ENCODE results near the gene MORC4. TPM values are rescaled to one million over a fixed set of nuclear protein-coding genes. Genes with fewer than 3 reads are reported as not detected.

MORC4 gene
- total and polyA plus RNA-seq, 2 donors = 5.8 to 6.5 TPM

- no peaks in the 10 kb centered on the region for H3K36me3 ChIP-seq (ENCODE audit: control insufficient read depth in 2 of 2, insufficient read depth in 2 of 2, low read length in 1 of 2)
- no peaks in the 10 kb centered on the region for H3K4me1 ChIP-seq (ENCODE audit: control insufficient read depth in 2 of 2, insufficient read depth in 2 of 2, low read length in 2 of 2)
- DNase-seq (ENCODE audit: low read depth in 6 of 9, low spot score in 9 of 9) = no peak
- 89% methylated on average over 3 of the region's 3 CpGs for WGBS
- no peaks in the 10 kb centered on the region for H3K27me3 ChIP-seq (ENCODE audit: control insufficient read depth in 2 of 2, insufficient read depth in 1 of 2, low read length in 1 of 2)
- H3K27ac ChIP-seq (ENCODE audit: low read depth in 1 of 2, low read length in 1 of 2) = no peak overlapping the region
- no peaks in the 10 kb centered on the region for H3K9me3 ChIP-seq (ENCODE audit: control insufficient read depth in 2 of 2, insufficient read depth in 1 of 2, low read length in 1 of 2)
- H3K4me3 ChIP-seq (ENCODE audit: low read length in 2 of 2) = no peak overlapping the region
These were observed 68.1 kb downstream of the MORC4 start for GRCh38 chrX:106931831-106932491.

DNA sequence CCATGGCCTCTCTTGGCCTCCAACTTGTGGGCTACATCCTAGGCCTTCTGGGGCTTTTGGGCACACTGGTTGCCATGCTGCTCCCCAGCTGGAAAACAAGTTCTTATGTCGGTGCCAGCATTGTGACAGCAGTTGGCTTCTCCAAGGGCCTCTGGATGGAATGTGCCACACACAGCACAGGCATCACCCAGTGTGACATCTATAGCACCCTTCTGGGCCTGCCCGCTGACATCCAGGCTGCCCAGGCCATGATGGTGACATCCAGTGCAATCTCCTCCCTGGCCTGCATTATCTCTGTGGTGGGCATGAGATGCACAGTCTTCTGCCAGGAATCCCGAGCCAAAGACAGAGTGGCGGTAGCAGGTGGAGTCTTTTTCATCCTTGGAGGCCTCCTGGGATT, 71.8 kb downstream of the MORC4 start:
- Histone ChIP-seq H3K4me3 (ENCODE audit: low read length in 2 of 2) (no peak overlapping the region), H3K27ac (ENCODE audit: low read depth in 1 of 2, low read length in 1 of 2) (no peak overlapping the region), H3K27me3 (ENCODE audit: control insufficient read depth in 2 of 2, insufficient read depth in 1 of 2, low read length in 1 of 2) (no peaks in the 10 kb centered on the region), H3K9me3 (ENCODE audit: control insufficient read depth in 2 of 2, insufficient read depth in 1 of 2, low read length in 1 of 2) (no peaks in the 10 kb centered on the region), H3K4me1 (ENCODE audit: control insufficient read depth in 2 of 2, insufficient read depth in 2 of 2, low read length in 2 of 2) (no peaks in the 10 kb centered on the region), H3K36me3 (ENCODE audit: control insufficient read depth in 2 of 2, insufficient read depth in 2 of 2, low read length in 1 of 2) (no peaks in the 10 kb centered on the region)
- 100% methylated on average over 4 of the region's 4 CpGs for WGBS
- DNase-seq (ENCODE audit: low read depth in 6 of 9, low spot score in 9 of 9) = no peak

DNA sequence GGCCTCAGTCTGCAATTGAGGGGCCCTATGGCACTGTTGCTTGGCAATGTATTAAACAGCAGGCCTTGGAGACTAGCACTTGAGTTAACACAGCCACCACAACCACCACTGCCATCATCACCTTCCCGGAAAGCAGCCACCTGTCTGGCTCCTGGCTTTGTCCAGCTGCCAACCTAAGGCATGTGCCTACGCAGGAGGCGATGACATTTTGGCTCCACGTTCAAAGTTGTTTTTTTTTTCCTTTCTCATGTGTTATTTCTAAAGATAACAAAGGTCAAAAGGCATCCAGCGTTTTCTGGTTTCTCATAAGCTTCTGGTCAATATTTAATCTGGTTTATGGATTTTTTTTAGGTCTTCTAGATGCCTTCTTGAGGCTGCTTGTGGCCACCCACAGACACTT, 72.3 kb downstream of the MORC4 start:
- no peaks in the 10 kb centered on the region for H3K36me3 ChIP-seq (ENCODE audit: control insufficient read depth in 2 of 2, insufficient read depth in 2 of 2, low read length in 1 of 2)
- WGBS = 93% methylated on average over 5 of the region's 5 CpGs
- H3K27ac ChIP-seq (ENCODE audit: low read depth in 1 of 2, low read length in 1 of 2) = no peak overlapping the region
- H3K4me3 ChIP-seq (ENCODE audit: low read length in 2 of 2) = no peak overlapping the region
- no peaks in the 10 kb centered on the region for H3K27me3 ChIP-seq (ENCODE audit: control insufficient read depth in 2 of 2, insufficient read depth in 1 of 2, low read length in 1 of 2)
- no peaks in the 10 kb centered on the region for H3K9me3 ChIP-seq (ENCODE audit: control insufficient read depth in 2 of 2, insufficient read depth in 1 of 2, low read length in 1 of 2)
- no peaks in the 10 kb centered on the region for H3K4me1 ChIP-seq (ENCODE audit: control insufficient read depth in 2 of 2, insufficient read depth in 2 of 2, low read length in 2 of 2)
- no peak for DNase-seq (ENCODE audit: low read depth in 6 of 9, low spot score in 9 of 9)

DNA sequence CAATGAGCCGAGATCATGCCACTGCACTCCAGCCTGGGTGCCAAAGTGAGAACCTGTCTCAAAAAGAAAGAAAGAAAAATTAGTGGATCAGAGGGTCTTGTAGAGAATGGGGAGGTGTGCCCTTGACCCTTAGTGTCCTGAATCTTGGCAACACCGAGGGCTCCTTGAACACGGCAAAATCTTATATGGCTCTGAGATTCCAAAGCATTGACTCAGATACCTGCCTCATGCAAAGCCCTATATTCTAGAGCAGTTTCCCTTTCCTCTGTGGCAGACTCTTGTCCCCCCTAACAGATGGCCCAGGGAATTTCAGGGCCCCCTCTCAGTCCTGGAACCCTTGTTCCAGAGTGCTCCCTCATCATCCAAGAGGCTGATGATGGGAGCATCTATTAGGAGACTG, 73.0 kb downstream of the MORC4 start:
- DNase-seq (ENCODE audit: low read depth in 6 of 9, low spot score in 9 of 9) = no peak
- H3K4me3 ChIP-seq (ENCODE audit: low read length in 2 of 2) = no peak overlapping the region
- H3K4me1 ChIP-seq (ENCODE audit: control insufficient read depth in 2 of 2, insufficient read depth in 2 of 2, low read length in 2 of 2) = no peaks in the 10 kb centered on the region
- H3K36me3 ChIP-seq (ENCODE audit: control insufficient read depth in 2 of 2, insufficient read depth in 2 of 2, low read length in 1 of 2) = no peaks in the 10 kb centered on the region
- no peak overlapping the region for H3K27ac ChIP-seq (ENCODE audit: low read depth in 1 of 2, low read length in 1 of 2)
- H3K9me3 ChIP-seq (ENCODE audit: control insufficient read depth in 2 of 2, insufficient read depth in 1 of 2, low read length in 1 of 2) = no peaks in the 10 kb centered on the region
- WGBS = 91% methylated on average over 3 of the region's 3 CpGs
- H3K27me3 ChIP-seq (ENCODE audit: control insufficient read depth in 2 of 2, insufficient read depth in 1 of 2, low read length in 1 of 2) = no peaks in the 10 kb centered on the region

DNA sequence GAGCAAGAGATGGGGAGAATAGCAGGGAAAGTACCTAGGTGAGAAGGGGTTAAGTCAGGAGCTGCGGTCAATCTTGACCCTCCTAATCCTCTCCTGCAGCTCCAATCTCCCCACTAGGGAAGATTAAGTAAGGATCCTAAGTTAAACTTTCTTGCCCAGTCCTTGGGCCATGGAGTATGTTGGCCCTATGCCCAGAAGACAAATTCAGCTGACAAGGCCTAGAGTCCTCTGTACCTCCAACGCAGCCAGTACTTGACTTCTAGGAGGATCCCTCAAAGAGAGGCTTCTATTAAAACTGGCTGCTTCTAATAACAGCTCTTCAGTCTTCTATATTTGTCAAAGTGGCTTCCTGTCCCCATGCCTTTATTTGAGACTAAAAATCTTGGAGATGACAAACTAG, 78.4 kb downstream of the MORC4 start:
- no peak overlapping the region for H3K27ac ChIP-seq (ENCODE audit: low read depth in 1 of 2, low read length in 1 of 2)
- DNase-seq (ENCODE audit: low read depth in 6 of 9, low spot score in 9 of 9) = no peak
- WGBS = 94% methylated on average over 2 of the region's 2 CpGs
- H3K9me3 ChIP-seq (ENCODE audit: control insufficient read depth in 2 of 2, insufficient read depth in 1 of 2, low read length in 1 of 2) = no peaks in the 10 kb centered on the region
- no peaks in the 10 kb centered on the region for H3K36me3 ChIP-seq (ENCODE audit: control insufficient read depth in 2 of 2, insufficient read depth in 2 of 2, low read length in 1 of 2)
- no peak overlapping the region for H3K4me3 ChIP-seq (ENCODE audit: low read length in 2 of 2)
- H3K27me3 ChIP-seq (ENCODE audit: control insufficient read depth in 2 of 2, insufficient read depth in 1 of 2, low read length in 1 of 2) = no peaks in the 10 kb centered on the region
- H3K4me1 ChIP-seq (ENCODE audit: control insufficient read depth in 2 of 2, insufficient read depth in 2 of 2, low read length in 2 of 2) = no peaks in the 10 kb centered on the region

DNA sequence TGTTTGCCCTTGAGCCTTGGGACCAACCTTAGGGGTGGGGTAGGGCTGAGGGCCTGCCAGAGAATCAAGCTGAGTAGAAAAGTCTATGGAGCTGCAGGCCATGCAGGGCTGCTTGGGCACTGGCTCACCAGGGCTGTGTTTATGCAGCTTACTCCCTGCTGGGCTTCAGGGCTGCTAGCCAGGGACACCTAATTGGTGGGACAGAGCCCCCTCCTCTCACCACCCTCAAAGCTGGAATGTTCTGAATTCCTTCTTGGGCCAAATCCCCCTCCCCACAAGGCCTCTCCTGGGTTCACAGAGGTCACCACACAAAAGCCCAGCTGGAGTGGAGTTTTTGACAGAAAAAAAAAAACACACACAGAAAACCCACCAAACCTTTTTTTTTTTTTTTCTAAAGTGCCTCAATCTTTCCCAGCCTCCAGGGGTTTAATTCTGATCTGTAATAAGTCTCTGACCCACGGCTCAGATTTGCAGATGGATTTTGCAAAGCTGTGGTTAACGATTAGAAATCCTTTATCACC, 80.0 kb downstream of the MORC4 start, which contains the start of gene CLDN2:
TSS of gene CLDN2 (plus strand) at position 471 of the 521 bp plus-strand sequence. CDS start 7,827 bp downstream, outside the sequence.
- 65% methylated on average over 2 of the region's 2 CpGs for WGBS
- Histone ChIP-seq H3K4me3 (ENCODE audit: low read length in 2 of 2) (no peak within 1 kb of the TSS), H3K36me3 (ENCODE audit: control insufficient read depth in 2 of 2, insufficient read depth in 2 of 2, low read length in 1 of 2) (no peaks in the 10 kb centered on the region), H3K4me1 (ENCODE audit: control insufficient read depth in 2 of 2, insufficient read depth in 2 of 2, low read length in 2 of 2) (no peaks in the 10 kb centered on the region), H3K9me3 (ENCODE audit: control insufficient read depth in 2 of 2, insufficient read depth in 1 of 2, low read length in 1 of 2) (no peaks in the 10 kb centered on the region), H3K27ac (ENCODE audit: low read depth in 1 of 2, low read length in 1 of 2) (no peak within 1 kb of the TSS), H3K27me3 (ENCODE audit: control insufficient read depth in 2 of 2, insufficient read depth in 1 of 2, low read length in 1 of 2) (no peaks in the 10 kb centered on the region)
- no peak for DNase-seq (ENCODE audit: low read depth in 6 of 9, low spot score in 9 of 9)

- Histone ChIP-seq H3K36me3 (ENCODE audit: control insufficient read depth in 2 of 2, insufficient read depth in 2 of 2, low read length in 1 of 2) (no peaks in the 10 kb centered on the region), H3K27ac (ENCODE audit: low read depth in 1 of 2, low read length in 1 of 2) (no peak overlapping the region), H3K9me3 (ENCODE audit: control insufficient read depth in 2 of 2, insufficient read depth in 1 of 2, low read length in 1 of 2) (no peaks in the 10 kb centered on the region), H3K4me1 (ENCODE audit: control insufficient read depth in 2 of 2, insufficient read depth in 2 of 2, low read length in 2 of 2) (no peaks in the 10 kb centered on the region), H3K4me3 (ENCODE audit: low read length in 2 of 2) (no peak overlapping the region), H3K27me3 (ENCODE audit: control insufficient read depth in 2 of 2, insufficient read depth in 1 of 2, low read length in 1 of 2) (no peaks in the 10 kb centered on the region)
- peak in 1 of 9 donors; percentile 13 for DNase-seq (ENCODE audit: low read depth in 6 of 9, low spot score in 9 of 9)
- 31% methylated on average over 6 of the region's 6 CpGs for WGBS
These were observed 82.0 kb downstream of the MORC4 start for GRCh38 chrX:106917830-106918500.

GRCh38 chrX:106912864-106913263, 87.1 kb downstream of the MORC4 start:
- no peaks in the 10 kb centered on the region for H3K36me3 ChIP-seq (ENCODE audit: control insufficient read depth in 2 of 2, insufficient read depth in 2 of 2, low read length in 1 of 2)
- no peak overlapping the region for H3K27ac ChIP-seq (ENCODE audit: low read depth in 1 of 2, low read length in 1 of 2)
- peaks cover 0 to 2% of the 10 kb centered on the region in 2 donors for H3K27me3 ChIP-seq (ENCODE audit: control insufficient read depth in 2 of 2, insufficient read depth in 1 of 2, low read length in 1 of 2)
- DNase-seq (ENCODE audit: low read depth in 6 of 9, low spot score in 9 of 9) = no peak
- H3K4me1 ChIP-seq (ENCODE audit: control insufficient read depth in 2 of 2, insufficient read depth in 2 of 2, low read length in 2 of 2) = no peaks in the 10 kb centered on the region
- peaks cover 0 to 4% of the 10 kb centered on the region in 2 donors for H3K9me3 ChIP-seq (ENCODE audit: control insufficient read depth in 2 of 2, insufficient read depth in 1 of 2, low read length in 1 of 2)
- 94% methylated on average over 2 of the region's 2 CpGs for WGBS
- H3K4me3 ChIP-seq (ENCODE audit: low read length in 2 of 2) = no peak overlapping the region

DNA sequence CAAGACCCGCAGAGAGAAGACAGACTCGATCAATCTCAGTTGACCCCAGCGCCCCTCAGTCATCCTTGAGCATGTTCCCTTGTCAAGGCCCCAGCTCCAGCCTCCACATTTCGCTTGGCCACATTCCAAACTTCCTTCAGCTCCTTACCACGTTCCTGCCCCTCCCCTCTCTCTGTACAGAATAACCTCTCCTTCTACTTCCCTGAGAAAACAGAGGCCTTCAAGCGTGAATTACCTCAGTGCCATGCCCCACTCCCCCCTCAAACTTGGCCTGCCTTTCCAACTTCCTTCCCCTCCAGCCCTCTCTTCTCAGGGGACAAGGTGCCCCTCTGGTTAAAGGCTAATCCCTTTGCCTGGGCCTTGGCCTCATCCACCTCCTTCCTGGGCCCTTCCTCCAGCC, 93.7 kb downstream of the MORC4 start:
- H3K9me3 ChIP-seq (ENCODE audit: control insufficient read depth in 2 of 2, insufficient read depth in 1 of 2, low read length in 1 of 2) = peaks cover 0 to 4% of the 10 kb centered on the region in 2 donors
- no peak overlapping the region for H3K4me3 ChIP-seq (ENCODE audit: low read length in 2 of 2)
- WGBS = 81% methylated on average over 6 of the region's 6 CpGs
- peaks cover 0 to 2% of the 10 kb centered on the region in 2 donors for H3K27me3 ChIP-seq (ENCODE audit: control insufficient read depth in 2 of 2, insufficient read depth in 1 of 2, low read length in 1 of 2)
- H3K27ac ChIP-seq (ENCODE audit: low read depth in 1 of 2, low read length in 1 of 2) = no peak overlapping the region
- H3K36me3 ChIP-seq (ENCODE audit: control insufficient read depth in 2 of 2, insufficient read depth in 2 of 2, low read length in 1 of 2) = no peaks in the 10 kb centered on the region
- H3K4me1 ChIP-seq (ENCODE audit: control insufficient read depth in 2 of 2, insufficient read depth in 2 of 2, low read length in 2 of 2) = no peaks in the 10 kb centered on the region
- DNase-seq (ENCODE audit: low read depth in 6 of 9, low spot score in 9 of 9) = no peak

Data from thymus (tissue), 11 donors.